ENCODE measurements around the gene SPANXN3. TPM values are rescaled to one million over a fixed set of nuclear protein-coding genes. Genes with fewer than 3 reads are reported as not detected.
"Not testable (repeated sequence)": the region's sequence is repeated elsewhere in the genome, so short reads cannot be mapped to it uniquely, and the experiment has no call there.

Gene SPANXN3
- total RNA-seq, result not detected in 2 replicates
- long read RNA-seq, result 0 reads

DNA sequence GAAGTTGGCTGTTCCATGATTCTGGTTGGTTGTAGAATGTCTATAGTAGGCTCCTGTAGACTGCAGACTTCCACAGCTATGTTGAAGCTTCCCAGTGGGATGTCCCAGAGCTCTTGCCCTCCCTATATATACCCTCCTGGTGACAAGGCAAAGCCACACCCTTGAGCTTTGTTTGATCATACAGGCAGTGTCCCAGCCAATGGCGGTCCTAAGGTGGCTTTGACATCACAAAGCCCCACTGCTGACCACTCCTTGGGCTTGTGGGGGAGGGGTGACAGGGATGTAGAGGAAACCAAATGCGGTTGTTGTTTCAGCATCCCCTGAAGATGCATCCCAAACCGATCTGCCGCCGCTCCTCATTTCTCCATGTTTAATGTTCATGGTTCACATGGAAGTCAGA lies at the start of gene SPANXN3:
Gene SPANXN3, minus strand, starts transcription at position 101 of the 400 bp plus-strand sequence. Its CDS starts 84 bp downstream, at position 17.
- peaks cover 54% of the 10 kb centered on the region for H3K9me3 Mint-ChIP-seq (ENCODE audit: unreplicated experiment)
- H3K27me3 Mint-ChIP-seq (ENCODE audit: unreplicated experiment), result not testable (repeated sequence)

DNA sequence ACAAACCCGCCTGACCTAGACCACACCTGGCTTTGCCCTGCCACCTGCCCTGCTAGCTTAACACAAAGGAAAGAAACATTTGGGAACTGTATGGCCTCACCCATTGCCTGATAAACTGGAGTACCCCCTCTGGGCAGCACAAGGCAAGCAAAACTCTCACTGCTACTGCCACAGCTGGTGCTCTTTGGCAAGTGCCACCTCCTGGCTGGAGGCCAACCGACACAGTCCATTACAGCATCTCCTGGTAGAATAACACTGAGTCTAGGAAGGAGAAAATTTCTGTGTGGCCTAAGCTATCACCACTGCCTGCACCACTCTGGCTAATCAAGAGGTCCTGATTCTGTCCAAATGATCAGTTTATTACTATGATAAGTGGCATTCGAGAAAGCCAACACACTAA lies 18.9 kb upstream of the SPANXN3 start:
- DNase-seq (ENCODE audit: extremely low spot score, unreplicated experiment), result no peak
- no peak overlapping the region for H3K4me3 Mint-ChIP-seq (ENCODE audit: unreplicated experiment)
- no peak overlapping the region for H3K27ac Mint-ChIP-seq (ENCODE audit: unreplicated experiment)
- no peak for TF ChIP-seq CTCF (IDR thresholded peaks at IDR 0.05)
- no peaks in the 10 kb centered on the region for H3K4me1 Mint-ChIP-seq (ENCODE audit: unreplicated experiment)
- peaks cover 51% of the 10 kb centered on the region for H3K9me3 Mint-ChIP-seq (ENCODE audit: unreplicated experiment)
- H3K27me3 Mint-ChIP-seq (ENCODE audit: unreplicated experiment), result no peaks in the 10 kb centered on the region
- H3K36me3 Mint-ChIP-seq (ENCODE audit: unreplicated experiment), result no peaks in the 10 kb centered on the region

More for the DNA sequence above, at the start of gene SPANXN3:
- not testable (repeated sequence) for H3K4me1 Mint-ChIP-seq (ENCODE audit: unreplicated experiment); H3K27ac Mint-ChIP-seq (ENCODE audit: unreplicated experiment); H3K4me3 Mint-ChIP-seq (ENCODE audit: unreplicated experiment); H3K36me3 Mint-ChIP-seq (ENCODE audit: unreplicated experiment); DNase-seq (ENCODE audit: extremely low spot score, unreplicated experiment)

- peaks cover 55% of the 10 kb centered on the region for H3K9me3 Mint-ChIP-seq (ENCODE audit: unreplicated experiment)
- not testable (repeated sequence) for H3K27me3 Mint-ChIP-seq (ENCODE audit: unreplicated experiment); H3K36me3 Mint-ChIP-seq (ENCODE audit: unreplicated experiment); H3K4me3 Mint-ChIP-seq (ENCODE audit: unreplicated experiment); H3K27ac Mint-ChIP-seq (ENCODE audit: unreplicated experiment); H3K4me1 Mint-ChIP-seq (ENCODE audit: unreplicated experiment); DNase-seq (ENCODE audit: extremely low spot score, unreplicated experiment)
Measured at GRCh38 chrX:143502196-143502595, 15.1 kb downstream of the SPANXN3 start.

GRCh38 chrX:143500751-143501150 lies 16.5 kb downstream of the SPANXN3 start:
- no peaks in the 10 kb centered on the region for H3K4me1 Mint-ChIP-seq (ENCODE audit: unreplicated experiment)
- DNase-seq (ENCODE audit: extremely low spot score, unreplicated experiment), result no peak
- no peaks in the 10 kb centered on the region for H3K36me3 Mint-ChIP-seq (ENCODE audit: unreplicated experiment)
- peaks cover 61% of the 10 kb centered on the region for H3K9me3 Mint-ChIP-seq (ENCODE audit: unreplicated experiment)
- H3K27me3 Mint-ChIP-seq (ENCODE audit: unreplicated experiment), result no peaks in the 10 kb centered on the region
- no peak overlapping the region for H3K4me3 Mint-ChIP-seq (ENCODE audit: unreplicated experiment)
- H3K27ac Mint-ChIP-seq (ENCODE audit: unreplicated experiment), result no peak overlapping the region
- TF ChIP-seq CTCF (IDR thresholded peaks at IDR 0.05), result no peak

DNA sequence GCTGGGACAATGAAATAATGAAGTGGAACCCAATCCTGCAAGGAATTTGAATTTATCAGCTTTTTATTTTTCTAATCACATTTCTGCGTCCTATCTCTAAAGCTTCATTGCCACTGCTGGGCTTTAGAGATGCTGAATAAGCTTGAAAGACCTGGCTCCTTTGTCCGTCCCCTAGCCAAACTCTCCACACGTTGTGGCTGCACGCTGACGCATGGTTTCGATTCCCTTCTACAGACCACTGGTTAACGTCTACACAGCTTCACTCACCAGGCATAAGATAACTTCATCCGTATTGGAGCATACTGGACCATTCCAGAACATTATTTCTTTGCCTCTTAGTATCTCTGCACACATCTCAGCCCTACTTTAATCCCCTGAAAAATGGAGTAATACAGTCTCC lies 31.2 kb downstream of the SPANXN3 start:
- DNase-seq (ENCODE audit: extremely low spot score, unreplicated experiment), result no peak
- Mint-ChIP-seq H3K27me3 (ENCODE audit: unreplicated experiment) (no peaks in the 10 kb centered on the region), H3K27ac (ENCODE audit: unreplicated experiment) (no peak overlapping the region), H3K4me3 (ENCODE audit: unreplicated experiment) (no peak overlapping the region), H3K36me3 (ENCODE audit: unreplicated experiment) (no peaks in the 10 kb centered on the region), H3K9me3 (ENCODE audit: unreplicated experiment) (peaks cover 50% of the 10 kb centered on the region), H3K4me1 (ENCODE audit: unreplicated experiment) (no peaks in the 10 kb centered on the region)
- no peak for TF ChIP-seq CTCF (IDR thresholded peaks at IDR 0.05)

DNA sequence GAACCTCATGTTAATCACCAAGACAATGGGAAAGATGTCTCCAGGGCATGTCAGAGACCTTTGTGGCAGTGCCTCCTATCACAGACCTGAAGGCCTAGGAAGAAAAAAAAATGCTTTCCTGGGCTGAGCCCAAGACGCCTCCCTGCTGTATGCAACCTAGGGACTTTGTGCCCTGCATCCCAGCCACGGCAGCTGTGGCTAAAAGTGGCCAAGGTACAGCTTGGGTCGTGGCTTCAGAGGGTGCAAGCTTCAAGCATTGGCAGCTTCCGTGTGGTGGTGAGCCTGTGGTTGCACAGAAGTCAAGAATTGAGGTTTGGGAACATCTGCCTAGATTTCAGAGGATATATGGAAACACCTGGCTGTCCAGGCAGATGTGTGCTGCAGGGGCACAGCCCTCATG lies 40.5 kb downstream of the SPANXN3 start:
- Mint-ChIP-seq H3K27me3 (ENCODE audit: unreplicated experiment) (no peaks in the 10 kb centered on the region), H3K9me3 (ENCODE audit: unreplicated experiment) (peaks cover 33% of the 10 kb centered on the region), H3K36me3 (ENCODE audit: unreplicated experiment) (no peaks in the 10 kb centered on the region), H3K27ac (ENCODE audit: unreplicated experiment) (no peak overlapping the region), H3K4me3 (ENCODE audit: unreplicated experiment) (no peak overlapping the region), H3K4me1 (ENCODE audit: unreplicated experiment) (no peaks in the 10 kb centered on the region)
- TF ChIP-seq CTCF (IDR thresholded peaks at IDR 0.05), result no peak
- DNase-seq (ENCODE audit: extremely low spot score, unreplicated experiment), result no peak

Data from osteocyte (in vitro differentiated cells).